ENCODE measurements around the gene MEIS2. TPM values are rescaled to one million over a fixed set of nuclear protein-coding genes. Genes with fewer than 3 reads are reported as not detected.

The MEIS2 gene
- total RNA-seq, 2 donors from 2014 or later: 54.0 to 55.2 TPM

GRCh38 chr15:37057831-37058230, 42.5 kb downstream of the MEIS2 start:
- intact Hi-C loops (cut with DNase I): no loop called here
- DNase-seq (ENCODE audit: low spot score): no peak

GRCh38 chr15:37057256-37057655, 43.1 kb downstream of the MEIS2 start:
- intact Hi-C loops (cut with DNase I): no loop called here

GRCh38 chr15:37056177-37057121, 43.9 kb downstream of the MEIS2 start:
- DNase-seq (ENCODE audit: low spot score): peak; percentile 81
- intact Hi-C loops (cut with DNase I): no loop called here

More at GRCh38 chr15:37057256-37057655, 43.1 kb downstream of the MEIS2 start:
- DNase-seq (ENCODE audit: low spot score): no peak

- intact Hi-C loops (cut with DNase I): no loop called here
- DNase-seq (ENCODE audit: low spot score): no peak
Measured at GRCh38 chr15:37055481-37055880, 44.9 kb downstream of the MEIS2 start.

- intact Hi-C loops (cut with DNase I): no loop called here
- DNase-seq (ENCODE audit: low spot score): no peak
Measured at GRCh38 chr15:37054336-37054735, 46.0 kb downstream of the MEIS2 start.

- DNase-seq (ENCODE audit: low spot score): no peak
- intact Hi-C loops (cut with DNase I): no loop called here
Measured at GRCh38 chr15:37053166-37053565, 47.2 kb downstream of the MEIS2 start.

GRCh38 chr15:37050345-37050744, 50.0 kb downstream of the MEIS2 start:
- DNase-seq (ENCODE audit: low spot score): no peak
- intact Hi-C loops (cut with DNase I): no loop called here

GRCh38 chr15:37046876-37047614, 53.3 kb downstream of the MEIS2 start:
- intact Hi-C loops (cut with DNase I): no loop called here
- no peak for DNase-seq (ENCODE audit: low spot score)

- intact Hi-C loops (cut with DNase I): no loop called here
- DNase-seq (ENCODE audit: low spot score): no peak
Measured at GRCh38 chr15:37045859-37046740, 54.2 kb downstream of the MEIS2 start.

- intact Hi-C loops (cut with DNase I): no loop called here
- no peak for DNase-seq (ENCODE audit: low spot score)
Measured at GRCh38 chr15:37044915-37045648, 55.3 kb downstream of the MEIS2 start.

- no peak for DNase-seq (ENCODE audit: low spot score)
- intact Hi-C loops (cut with DNase I): no loop called here
Measured at GRCh38 chr15:37041836-37042235, 58.5 kb downstream of the MEIS2 start.

GRCh38 chr15:37041042-37041441, 59.3 kb downstream of the MEIS2 start:
- no peak for DNase-seq (ENCODE audit: low spot score)
- intact Hi-C loops (cut with DNase I): no loop called here

- intact Hi-C loops (cut with DNase I): no loop called here
- no peak for DNase-seq (ENCODE audit: low spot score)
Measured at GRCh38 chr15:37040072-37040742, 60.1 kb downstream of the MEIS2 start.

GRCh38 chr15:37038716-37039106, 61.6 kb downstream of the MEIS2 start:
- intact Hi-C loops (cut with DNase I): no loop called here

GRCh38 chr15:37037850-37038715, 62.3 kb downstream of the MEIS2 start:
- intact Hi-C loops (cut with DNase I): no loop called here
- DNase-seq (ENCODE audit: low spot score): no peak

More at GRCh38 chr15:37038716-37039106, 61.6 kb downstream of the MEIS2 start:
- DNase-seq (ENCODE audit: low spot score): no peak

- DNase-seq (ENCODE audit: low spot score): no peak
- intact Hi-C loops (cut with DNase I): no loop called here
Measured at GRCh38 chr15:37037071-37037655, 63.2 kb downstream of the MEIS2 start.

All from posterior vena cava (tissue), 2 donors.